AG10803 (cell line): ENCODE data around the gene ENOX2.
"Not testable (repeated sequence)": the region's sequence is repeated elsewhere in the genome, so short reads cannot be mapped to it uniquely, and the experiment has no call there.

Experiments used
- DNase-seq: peaks from one replicate; pipeline ENCODE4 v3.0.0; 2010; ENCODE audit warnings: low read depth
- H3K4me3 ChIP-seq: 2 replicates; pipeline ENCODE4 v1.5.1; 2011; ENCODE audit warnings: mild to moderate bottlenecking, low read length, control low read depth
- CTCF ChIP-seq: conservative IDR thresholded peaks from 2 replicates; pipeline ENCODE4 v1.5.1; 2011; ENCODE audit warnings: mild to moderate bottlenecking, low read length, control low read depth, inconsistent platforms

ENOX2 gene

GRCh38 chrX:130826249-130826648 lies 76.8 kb downstream of the ENOX2 start:
- no peak overlapping the region for H3K4me3 ChIP-seq
- DNase-seq = no peak
- TF ChIP-seq CTCF = no peak

GRCh38 chrX:130825525-130825924 lies 77.5 kb downstream of the ENOX2 start:
- no peak for DNase-seq
- H3K4me3 ChIP-seq = no peak overlapping the region
- TF ChIP-seq CTCF = no peak

DNA sequence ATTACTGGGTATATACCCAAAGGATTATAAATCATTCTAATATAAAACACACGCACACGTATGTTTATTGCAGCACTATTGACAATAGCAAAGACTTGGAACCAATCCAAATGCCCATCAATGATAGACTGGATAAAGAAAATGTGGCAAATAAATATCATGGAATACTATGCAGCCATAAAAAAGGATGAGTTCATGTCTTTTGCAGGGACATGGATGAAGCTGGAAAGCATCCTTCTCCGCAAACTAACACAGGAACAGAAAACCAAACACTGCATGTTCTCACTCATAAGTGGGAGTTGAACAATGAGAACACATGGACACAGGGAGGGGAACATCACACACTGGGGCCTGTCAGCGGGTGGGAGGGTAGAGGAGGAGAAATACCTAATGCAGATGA lies 83.6 kb downstream of the ENOX2 start:
- not testable (repeated sequence) for H3K4me3 ChIP-seq, DNase-seq

- not testable (repeated sequence) for DNase-seq
Observed at GRCh38 chrX:130813932-130814331, 89.1 kb downstream of the ENOX2 start.

DNA sequence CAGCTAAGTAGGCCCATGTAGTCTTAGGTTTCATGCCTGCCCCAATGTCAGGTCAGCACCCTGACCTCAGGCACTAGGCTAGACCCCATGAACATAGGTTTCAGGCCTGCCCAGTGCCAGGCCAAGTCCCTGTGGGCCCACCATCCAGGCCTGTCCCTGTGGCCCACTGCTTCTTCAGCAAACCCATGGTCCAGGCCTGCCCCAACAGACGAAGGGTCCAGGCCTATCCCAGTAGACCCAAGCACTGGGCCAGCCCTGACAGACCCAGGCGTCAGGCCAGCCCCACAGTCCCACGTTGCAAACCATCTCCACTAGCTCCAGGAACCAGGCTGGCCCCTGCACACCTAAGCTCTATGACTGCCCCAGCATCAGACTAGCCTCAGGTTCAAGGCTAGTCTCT lies 92.4 kb downstream of the ENOX2 start:
- no peak for DNase-seq
- no peak overlapping the region for H3K4me3 ChIP-seq
- no peak for TF ChIP-seq CTCF

More at GRCh38 chrX:130813932-130814331, 89.1 kb downstream of the ENOX2 start:
- H3K4me3 ChIP-seq = not testable (repeated sequence)

GRCh38 chrX:130805903-130806302 lies 97.1 kb downstream of the ENOX2 start:
- no peak overlapping the region for H3K4me3 ChIP-seq
- DNase-seq = no peak
- no peak for TF ChIP-seq CTCF

DNA sequence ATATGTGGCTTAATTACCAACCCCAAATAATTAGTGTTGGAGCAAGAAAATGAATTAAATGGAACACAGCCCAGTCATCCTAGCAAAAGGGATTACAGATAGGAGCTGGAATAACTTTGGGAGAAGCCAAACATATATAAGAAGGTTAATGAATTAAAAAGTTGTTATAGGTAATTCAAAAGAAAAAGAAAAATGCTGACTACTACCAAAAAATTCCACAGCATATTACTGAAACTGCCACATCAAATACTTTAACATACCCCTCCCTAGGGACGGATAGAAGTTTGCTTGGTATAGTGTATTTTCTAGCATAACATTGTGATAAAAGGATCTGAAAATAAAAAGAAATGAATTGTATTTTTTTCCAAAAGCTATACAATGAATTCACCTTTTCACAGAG lies 99.5 kb downstream of the ENOX2 start:
- no peak for TF ChIP-seq CTCF
- DNase-seq = no peak
- H3K4me3 ChIP-seq = no peak overlapping the region

DNA sequence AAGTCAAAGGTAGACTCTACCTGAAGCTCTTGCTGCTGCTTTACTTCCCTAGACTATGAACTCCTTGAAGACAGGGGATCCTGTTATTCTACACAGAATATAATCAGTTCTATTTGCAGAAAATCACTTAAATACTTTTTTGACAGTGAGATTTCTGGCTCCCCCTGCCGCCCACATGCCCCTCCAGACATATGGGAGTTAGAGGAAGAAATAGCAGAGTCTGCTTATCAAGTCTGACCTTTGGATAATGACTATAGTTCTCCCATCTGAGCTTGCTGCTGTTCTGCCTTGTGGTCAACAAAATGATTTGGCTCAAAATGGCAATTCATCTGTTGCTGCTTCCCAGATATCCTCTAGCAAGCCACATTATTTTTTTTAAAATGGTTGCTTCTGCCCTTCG lies 101.1 kb downstream of the ENOX2 start:
- TF ChIP-seq CTCF = no peak
- no peak overlapping the region for H3K4me3 ChIP-seq
- DNase-seq = no peak
